Tibial nerve (tissue), 4 donors: Measurements from ENCODE around the gene ADAM15. TPM values are rescaled to one million over a fixed set of nuclear protein-coding genes. Genes with fewer than 3 reads are reported as not detected.

ENCODE experiments used
- DNase-seq, 2 donors: peaks; one replicate each; pipeline ENCODE4 v3.0.0-alpha.2; 2019; ENCODE audit warnings: low spot score in 2 of 2
- H3K27ac ChIP-seq, 4 donors: fragments of 200-600 bp; sonication (generic) in 3 of 4; one replicate each; pipeline ENCODE4 v1.5.1; 2017 to 2019; ENCODE audit warnings: mild to moderate bottlenecking in 1 of 4
- H3K27me3 ChIP-seq, 2 donors: fragments of 200-600 bp; sonication (generic) in 1 of 2; one replicate each; pipeline versions ENCODE4 v1.5.1 to v1.6.0; 2017 to 2019
- H3K36me3 ChIP-seq, 3 donors: fragments of 200-600 bp; sonication (generic); one replicate each; pipeline ENCODE4 v1.5.1; 2018 to 2019
- H3K4me1 ChIP-seq, 4 donors: fragments of 200-600 bp; sonication (generic) in 3 of 4; one replicate each; pipeline ENCODE4 v1.5.1; 2017 to 2019
- H3K4me3 ChIP-seq, 4 donors: fragments of 200-600 bp; sonication (generic) in 3 of 4; one replicate each; pipeline ENCODE4 v1.5.1; 2017 to 2019; ENCODE audit warnings: mild to moderate bottlenecking in 1 of 4, moderate library complexity in 1 of 4
- H3K9me3 ChIP-seq, 4 donors: fragments of 200-600 bp; sonication (generic) in 3 of 4; one replicate each; pipeline ENCODE4 v1.5.1; 2017 to 2019
- CTCF ChIP-seq, 5 experiments: fragments of 200-600 bp in 3 of 5; fragments of 450-650 bp in 2 of 5; sonication (generic) in 3 of 5; IDR thresholded peaks; one replicate each; pipeline ENCODE4 v1.5.1; 2016 to 2019; ENCODE audit warnings: antibody characterized with exemption in 5 of 5, mild to moderate bottlenecking in 3 of 5, moderate library complexity in 2 of 5
- EP300 ChIP-seq, 2 donors: sonication (generic); formaldehyde crosslinking; IDR thresholded peaks; one replicate each; pipeline ENCODE4 v1.6.1; 2017; ENCODE audit warnings: antibody characterized with exemption in 2 of 2, mild to moderate bottlenecking in 1 of 2
- POLR2A ChIP-seq, 2 donors: fragments of 450-650 bp; IDR thresholded peaks; one replicate each; pipeline ENCODE4 v1.6.1; 2017; ENCODE audit warnings: antibody characterized with exemption in 2 of 2, mild to moderate bottlenecking in 2 of 2, moderate library complexity in 2 of 2
- WGBS, 2 donors: methylation state at CpG; one replicate each; pipeline ENCODE4 v1.1.5; 2018; 5-methylcytosine and 5-hydroxymethylcytosine counted together
- total RNA-seq, 4 donors: library from RNA; depleted of rRNA; stranded (reverse); fragments of >200 nt; gene quantifications; one replicate each; pipeline ENCODE4 v1.1.0, GENCODE V29; 2016

Gene ADAM15
- total RNA-seq, 4 donors from 2014 or later: 111 to 202 (median 168) TPM

- WGBS, 2 donors: 81 to 85% methylated on average over 11 to 15 of the region's 15 CpGs
- Histone ChIP-seq H3K27ac (no peak overlapping the region), H3K36me3 (no peaks in the 10 kb centered on the region), H3K9me3 (no peaks in the 10 kb centered on the region), H3K4me1 (no peaks in the 10 kb centered on the region), H3K27me3 (no peaks in the 10 kb centered on the region), H3K4me3 (no peak overlapping the region)
- TF ChIP-seq EP300 (IDR thresholded peaks at IDR 0.05) (no peak), POLR2A (IDR thresholded peaks at IDR 0.05) (no peak), CTCF (IDR thresholded peaks at IDR 0.05) (no peak)
- DNase-seq: no peak
Observed at GRCh38 chr1:155030243-155030795, 20.8 kb upstream of the ADAM15 start.

GRCh38 chr1:155030899-155031298, 20.2 kb upstream of the ADAM15 start:
- no peak for DNase-seq
- no peak overlapping the region for H3K27ac ChIP-seq
- H3K4me1 ChIP-seq: no peaks in the 10 kb centered on the region
- no peaks in the 10 kb centered on the region for H3K9me3 ChIP-seq
- H3K4me3 ChIP-seq: no peak overlapping the region
- WGBS, 2 donors: 87 to 88% methylated on average over 11 of the region's 11 CpGs
- H3K36me3 ChIP-seq: no peaks in the 10 kb centered on the region
- H3K27me3 ChIP-seq: no peaks in the 10 kb centered on the region
- TF ChIP-seq EP300 (IDR thresholded peaks at IDR 0.05) (no peak), POLR2A (IDR thresholded peaks at IDR 0.05) (no peak), CTCF (IDR thresholded peaks at IDR 0.05) (no peak)

GRCh38 chr1:155032886-155033285, 18.2 kb upstream of the ADAM15 start:
- Histone ChIP-seq H3K9me3 (no peaks in the 10 kb centered on the region), H3K36me3 (no peaks in the 10 kb centered on the region), H3K27me3 (no peaks in the 10 kb centered on the region), H3K4me3 (no peak overlapping the region), H3K4me1 (peaks cover 0 to 4% (median 0%) of the 10 kb centered on the region in 4 donors), H3K27ac (no peak overlapping the region)
- DNase-seq: no peak
- TF ChIP-seq EP300 (IDR thresholded peaks at IDR 0.05) (no peak), POLR2A (IDR thresholded peaks at IDR 0.05) (no peak), CTCF (IDR thresholded peaks at IDR 0.05) (no peak)
- 70 to 86% methylated on average over 8 to 12 of the region's 12 CpGs for WGBS, 2 donors

- Histone ChIP-seq H3K27me3 (no peaks in the 10 kb centered on the region), H3K9me3 (no peaks in the 10 kb centered on the region), H3K4me1 (peaks cover 0 to 8% (median 0%) of the 10 kb centered on the region in 4 donors), H3K36me3 (no peaks in the 10 kb centered on the region), H3K4me3 (no peak within 1 kb of the TSS), H3K27ac (no peak within 1 kb of the TSS)
- no peak for TF ChIP-seq POLR2A (IDR thresholded peaks at IDR 0.05)
- no peak for TF ChIP-seq CTCF (IDR thresholded peaks at IDR 0.05)
- DNase-seq: no peak
- WGBS, 2 donors: 90 to 93% methylated on average over 6 to 9 of the region's 9 CpGs
Observed at GRCh38 chr1:155033524-155033923, 17.6 kb upstream of the ADAM15 start, which contains the start of the genes DCST1 and DCST2. TSS of gene DCST1 (plus strand) at chr1:155033824. CDS start at chr1:155034037, 213 bp downstream. TSS of gene DCST2 (minus strand) at chr1:155033781. CDS start at chr1:155033701, 80 bp downstream.

GRCh38 chr1:155034318-155035208, 16.6 kb upstream of the ADAM15 start:
- Histone ChIP-seq H3K4me3 (no peak overlapping the region), H3K4me1 (peaks cover 0 to 15% (median 0%) of the 10 kb centered on the region in 4 donors), H3K36me3 (no peaks in the 10 kb centered on the region), H3K27ac (no peak overlapping the region), H3K9me3 (no peaks in the 10 kb centered on the region), H3K27me3 (no peaks in the 10 kb centered on the region)
- TF ChIP-seq EP300 (IDR thresholded peaks at IDR 0.05) (no peak), POLR2A (IDR thresholded peaks at IDR 0.05) (no peak), CTCF (IDR thresholded peaks at IDR 0.05) (no peak)
- DNase-seq: no peak
- WGBS, 2 donors: 77 to 85% methylated on average over 20 of the region's 20 CpGs
